Stimulated activated CD8-positive, alpha-beta memory T cell treated with anti-CD3 and anti-CD28 coated beads, Interleukin-4, amount 100 ng/mL, for 1 hour (primary cell): ENCODE results near the gene VGF.
"Not testable (repeated sequence)": the region's sequence is repeated elsewhere in the genome, so short reads cannot be mapped to it uniquely, and the experiment has no call there.

ENCODE experiments used
- DNase-seq, 2 donors: peaks; one replicate each; pipeline ENCODE4 v3.0.0-alpha.2; 2020; ENCODE audit warnings: low read depth in 2 of 2, low spot score in 1 of 2

The VGF gene

DNA sequence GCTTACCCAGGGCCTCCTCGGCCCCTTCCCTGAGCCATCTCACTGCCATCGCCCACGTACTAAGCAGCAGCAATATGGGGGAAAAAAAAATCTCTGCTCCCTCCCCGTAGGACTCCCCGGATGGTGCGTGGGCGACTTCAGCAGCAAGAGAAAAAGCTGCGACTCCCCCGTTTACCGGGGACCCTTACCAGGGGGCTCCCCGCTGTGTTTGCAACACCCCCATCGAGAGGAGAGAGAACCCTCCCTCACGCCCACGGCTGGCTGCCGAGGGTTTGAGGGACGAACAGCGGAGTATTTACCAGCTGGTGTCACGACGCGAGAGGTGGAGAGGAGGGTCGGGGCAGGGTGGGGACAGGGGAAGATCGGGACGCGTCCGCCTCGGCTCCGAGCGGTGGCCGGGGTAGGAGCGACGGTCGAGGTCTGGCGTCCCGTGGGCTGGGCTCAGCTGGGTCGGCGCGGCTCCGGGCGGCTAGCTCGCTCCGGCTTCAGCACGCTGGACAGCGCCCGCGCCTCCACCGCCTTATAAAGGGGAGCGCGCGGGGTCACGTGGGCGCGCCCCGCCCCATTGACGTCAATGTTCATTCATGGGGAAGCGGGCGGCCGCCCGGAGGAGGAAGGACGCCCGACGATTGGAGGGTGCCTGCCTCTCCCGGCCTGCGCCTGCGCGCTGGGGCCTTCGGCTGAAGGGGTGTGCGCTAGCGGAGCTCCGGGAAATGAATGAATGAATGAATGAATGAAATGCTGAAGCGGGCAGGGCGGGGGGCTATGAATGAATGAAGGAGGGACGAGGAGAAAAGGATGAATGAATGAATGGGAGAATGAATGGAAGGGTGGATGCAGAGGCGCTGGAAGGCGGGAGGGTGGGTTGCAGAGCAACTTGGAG is at the start of gene VGF:
TSS of gene VGF (minus strand) at position 495 of the 883 bp plus-strand sequence. CDS start 726 bp downstream, outside the sequence.
- peak; percentile 74 to 82 for DNase-seq

DNA sequence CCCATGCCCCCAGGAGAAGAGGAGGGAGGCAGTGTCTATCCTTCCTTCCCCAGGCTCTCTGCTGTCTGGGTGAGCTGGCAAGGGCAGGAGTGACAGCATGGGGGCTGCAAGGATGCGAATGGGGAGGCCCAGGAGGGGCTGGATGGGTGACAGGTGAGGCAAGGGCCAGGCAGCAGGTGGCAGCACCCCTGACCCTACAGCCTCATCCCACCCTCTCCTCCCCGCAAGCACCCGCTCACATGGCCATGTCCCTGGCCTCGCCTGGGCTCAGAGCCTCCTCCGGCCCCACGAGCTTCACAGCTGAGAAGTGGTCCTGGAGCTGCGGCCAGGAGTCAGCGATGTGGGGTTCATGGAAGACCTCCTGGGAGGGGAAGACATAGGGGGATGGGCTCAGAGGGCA is 46.6 kb upstream of the VGF start:
- no peak for DNase-seq

DNA sequence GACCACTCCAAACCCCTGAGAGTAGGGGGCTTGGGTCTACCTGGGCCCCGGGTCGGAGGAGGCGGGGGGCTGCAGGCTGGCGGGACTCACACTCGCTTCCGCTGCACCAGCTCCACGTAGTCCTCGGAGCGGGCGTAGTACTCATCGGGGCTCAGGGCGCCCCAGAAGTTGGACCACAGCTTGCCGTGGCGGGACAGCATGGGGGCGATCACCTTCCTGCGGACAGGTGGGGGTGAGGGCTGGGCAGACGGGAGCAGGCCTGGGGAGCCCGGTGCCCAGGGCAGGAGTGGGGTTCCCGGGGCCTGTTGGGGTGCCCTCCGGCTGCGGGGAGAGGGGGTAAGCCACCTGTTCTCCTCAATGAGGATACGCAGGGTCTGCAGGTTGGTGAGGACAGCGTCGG is 46.1 kb upstream of the VGF start:
- no peak for DNase-seq

DNA sequence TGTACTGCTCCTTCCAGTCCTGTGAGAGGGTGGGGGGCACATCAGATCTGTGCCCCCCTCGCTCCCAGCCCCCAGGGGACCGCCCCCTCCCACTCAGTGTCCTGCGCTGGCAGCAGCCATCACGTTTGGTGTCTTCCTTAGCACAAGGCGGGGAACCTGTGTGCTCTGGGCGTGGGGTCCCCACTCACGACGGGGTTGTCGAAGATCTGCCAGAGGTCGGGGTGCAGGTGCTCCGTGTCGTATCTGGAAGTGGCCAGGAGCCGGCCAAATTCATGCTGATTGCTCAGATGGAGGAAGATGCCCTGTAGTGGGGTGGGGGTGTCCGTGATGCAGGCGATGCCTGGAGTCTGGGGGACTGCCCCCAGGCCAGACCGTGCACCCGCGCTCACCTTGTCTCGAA is 44.8 kb upstream of the VGF start:
- no peak for DNase-seq

DNA sequence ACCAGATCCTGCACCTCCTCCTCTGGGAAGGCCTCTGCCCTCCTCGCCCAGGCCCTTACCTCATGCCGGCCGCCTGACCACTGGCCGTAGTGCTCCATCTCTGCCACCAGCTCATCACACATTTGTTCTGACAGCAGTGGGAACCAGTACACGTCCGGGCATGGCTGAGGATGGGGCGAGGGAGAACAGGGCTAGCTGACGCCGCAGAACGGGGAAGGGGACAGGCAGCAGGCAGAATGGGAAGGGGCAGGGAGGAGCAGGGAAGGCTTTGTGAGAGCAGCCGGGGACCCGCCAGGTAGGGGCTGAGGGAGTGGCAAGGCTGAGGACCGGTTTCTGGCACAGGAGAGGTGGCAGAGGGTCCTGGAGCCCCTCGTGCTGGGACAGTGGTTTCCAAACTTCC is 43.4 kb upstream of the VGF start:
- DNase-seq = no peak

DNA sequence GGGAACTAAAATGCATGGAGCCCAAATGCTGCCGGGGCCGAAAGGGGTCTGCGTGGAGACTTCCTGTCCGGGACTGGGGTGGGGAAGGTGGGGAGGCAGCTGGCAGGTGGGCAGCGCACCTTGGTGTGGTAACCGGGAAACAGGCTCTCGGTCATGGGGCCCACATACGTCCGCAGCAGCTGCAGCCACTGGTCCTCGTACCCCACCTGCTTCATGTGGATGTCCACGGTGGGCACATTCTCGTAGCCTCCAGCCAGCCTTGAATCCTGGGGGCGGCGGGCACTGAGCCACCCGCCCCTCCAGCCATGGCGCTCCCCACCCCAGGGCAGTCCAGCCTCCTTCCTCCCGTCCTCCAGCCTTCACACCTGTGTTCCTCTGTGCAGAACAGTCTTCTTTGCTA is 42.1 kb upstream of the VGF start:
- no peak for DNase-seq

DNA sequence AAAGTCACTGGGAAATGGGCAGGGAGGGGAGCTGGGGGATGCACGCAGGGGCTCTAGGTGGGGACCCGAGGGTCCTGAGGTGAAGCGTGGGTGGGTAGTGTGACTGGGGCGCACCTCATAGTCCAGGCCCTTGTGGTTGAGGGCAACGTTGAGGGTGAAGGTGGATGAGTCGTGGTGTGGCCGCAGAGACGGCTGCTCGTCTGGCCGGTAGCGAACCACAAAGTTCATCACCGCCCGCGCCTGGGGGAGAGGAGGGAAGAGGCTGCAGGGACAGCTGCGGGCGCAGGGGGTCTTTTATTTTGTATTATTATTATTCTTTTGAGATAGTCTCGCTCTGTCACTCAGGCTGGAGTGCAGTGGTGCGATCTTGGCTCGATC is 41.3 kb upstream of the VGF start:
- no peak for DNase-seq

DNA sequence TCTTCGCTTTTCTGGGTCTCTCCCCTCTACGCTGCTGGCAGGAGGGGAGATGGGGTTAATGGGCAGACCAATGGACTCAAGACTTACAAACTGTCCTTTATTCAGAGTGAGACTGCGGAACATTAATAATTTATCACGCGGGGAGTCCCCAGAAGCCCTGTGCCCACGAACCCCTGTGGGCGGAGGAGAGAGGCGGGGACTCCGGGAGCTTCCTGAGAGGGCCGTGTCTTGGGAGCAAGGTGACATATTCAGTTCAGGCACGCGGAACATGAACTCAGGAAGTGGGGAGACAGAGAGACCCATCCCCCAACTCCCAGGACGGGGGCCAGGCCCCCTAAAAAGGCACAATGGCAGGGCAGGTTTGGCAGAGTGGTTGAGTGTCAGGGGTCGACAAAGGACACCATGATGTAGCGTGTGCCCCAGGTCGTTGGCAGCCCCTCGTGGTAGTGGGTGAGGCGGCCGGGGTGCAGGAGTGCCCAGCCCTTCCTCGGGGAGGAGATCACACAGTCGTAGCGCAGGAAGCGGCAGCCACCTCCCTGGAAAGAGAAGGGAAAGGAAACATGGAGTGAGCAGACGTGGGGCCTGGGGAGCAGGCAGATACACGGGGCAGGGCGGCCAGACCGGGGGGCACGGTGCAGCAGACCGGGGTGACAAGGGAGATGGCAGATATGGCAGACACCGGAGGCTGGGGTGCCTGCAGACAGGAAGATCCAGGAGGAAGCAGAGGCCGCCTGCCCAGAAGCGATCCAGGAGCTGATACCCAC is 40.7 kb upstream of the VGF start:
- DNase-seq = no peak

DNA sequence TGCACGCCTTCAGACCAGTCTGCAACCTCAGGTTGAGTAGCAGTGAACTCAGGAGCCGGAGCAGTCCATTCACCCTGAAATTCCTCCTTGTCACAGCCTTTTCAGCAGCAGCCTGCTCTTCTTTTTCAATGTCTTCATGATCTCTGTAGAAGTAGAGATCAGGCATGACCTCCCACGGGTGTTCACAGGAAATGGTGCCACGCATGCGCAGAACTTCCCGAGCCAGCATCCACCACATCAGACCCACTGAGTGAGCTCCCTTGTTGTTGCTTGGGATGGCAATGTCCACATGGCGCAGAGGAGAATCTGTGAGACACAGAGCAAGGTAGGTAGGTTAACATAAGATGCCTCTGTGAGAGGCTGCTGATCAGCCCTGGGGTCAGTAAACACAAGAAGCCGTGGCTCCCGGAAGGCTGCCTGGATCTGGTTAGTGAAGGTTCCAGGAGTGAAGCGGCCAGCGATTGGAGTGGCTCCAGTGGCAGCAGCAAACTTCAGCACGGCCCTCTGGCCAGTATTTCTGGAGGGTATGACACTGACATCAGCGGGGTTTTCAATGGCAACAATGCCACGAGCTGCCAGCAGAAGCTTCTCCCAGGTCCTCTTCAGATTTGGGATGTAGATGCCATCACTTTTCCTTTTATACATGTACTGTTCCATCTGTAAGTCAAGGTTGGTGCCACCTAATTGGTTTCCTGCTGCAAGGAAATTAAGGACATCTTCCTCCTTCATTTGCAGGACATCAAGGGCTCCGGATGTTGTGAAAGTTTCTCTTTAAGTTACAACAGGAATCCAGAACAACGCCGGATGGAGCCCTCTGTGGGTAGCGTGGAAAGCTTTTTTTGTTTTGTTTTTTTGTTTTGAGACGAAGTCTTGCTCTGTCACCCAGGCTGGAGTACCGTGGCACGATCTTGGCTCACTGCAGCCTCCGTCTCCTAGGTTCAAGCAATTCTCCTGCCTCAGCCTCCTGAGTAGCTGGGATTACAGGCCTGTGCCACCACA is 38.7 kb upstream of the VGF start:
- not testable (repeated sequence) for DNase-seq

DNA sequence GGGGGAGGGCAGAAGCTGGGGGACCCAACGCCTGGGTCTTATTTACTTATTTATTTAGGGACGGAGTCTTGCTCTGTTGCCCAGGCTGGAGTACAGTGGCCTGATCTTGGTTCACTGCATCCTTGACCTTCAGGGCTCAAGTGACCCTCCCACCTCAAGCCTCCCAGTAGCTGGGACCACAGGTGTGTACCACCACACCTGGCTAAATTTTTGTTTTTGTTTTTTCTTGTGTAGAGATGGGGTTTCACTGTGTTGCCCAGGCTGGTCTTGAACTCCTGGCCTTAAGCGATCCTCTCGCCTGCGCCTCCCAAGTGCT is 37.2 kb upstream of the VGF start:
- DNase-seq = no peak

DNA sequence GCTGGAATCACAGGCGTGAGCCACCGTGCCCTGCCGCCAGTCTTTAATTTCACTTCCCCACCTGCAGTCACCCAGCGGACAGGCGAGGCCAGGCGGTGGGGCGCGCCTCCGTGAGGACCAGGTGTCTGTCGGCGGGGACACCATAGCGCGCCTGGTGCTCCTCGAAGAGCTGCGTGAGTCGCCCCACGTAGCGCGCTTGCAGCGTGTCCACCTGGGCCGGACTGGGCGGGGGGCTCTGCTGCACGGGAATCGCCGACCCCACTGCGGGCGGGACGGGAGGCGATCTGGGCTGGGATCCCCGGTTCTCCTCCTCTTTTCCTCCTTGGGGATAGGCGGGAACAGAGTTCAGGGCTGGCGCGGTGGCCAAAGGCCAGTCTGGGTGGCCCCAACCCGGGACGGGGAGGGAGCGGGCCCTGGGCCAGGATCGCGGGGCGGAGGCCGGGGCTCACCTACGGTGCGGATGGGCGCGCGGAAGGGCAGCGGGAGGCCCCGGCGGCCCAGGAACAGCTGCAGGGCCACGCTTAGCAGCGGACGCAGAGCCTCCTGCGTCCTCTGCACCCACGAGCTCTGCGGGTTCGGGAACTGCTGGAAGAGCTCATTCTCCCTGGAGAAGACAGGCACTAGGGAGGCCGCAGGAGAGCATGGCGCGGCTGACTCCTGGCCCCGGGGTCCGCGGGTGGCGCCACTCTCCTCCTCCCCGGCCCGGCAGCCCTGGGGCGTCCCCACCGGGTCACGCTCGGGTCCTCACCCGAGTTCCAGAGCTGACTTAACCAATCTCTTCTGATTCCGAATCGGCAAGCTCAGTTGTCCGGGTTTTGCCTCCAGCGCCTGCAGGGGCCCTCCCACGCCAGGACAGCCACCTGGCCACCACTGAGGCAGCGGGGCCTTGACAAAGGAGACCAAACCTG is 36.6 kb upstream of the VGF start:
- no peak for DNase-seq

DNA sequence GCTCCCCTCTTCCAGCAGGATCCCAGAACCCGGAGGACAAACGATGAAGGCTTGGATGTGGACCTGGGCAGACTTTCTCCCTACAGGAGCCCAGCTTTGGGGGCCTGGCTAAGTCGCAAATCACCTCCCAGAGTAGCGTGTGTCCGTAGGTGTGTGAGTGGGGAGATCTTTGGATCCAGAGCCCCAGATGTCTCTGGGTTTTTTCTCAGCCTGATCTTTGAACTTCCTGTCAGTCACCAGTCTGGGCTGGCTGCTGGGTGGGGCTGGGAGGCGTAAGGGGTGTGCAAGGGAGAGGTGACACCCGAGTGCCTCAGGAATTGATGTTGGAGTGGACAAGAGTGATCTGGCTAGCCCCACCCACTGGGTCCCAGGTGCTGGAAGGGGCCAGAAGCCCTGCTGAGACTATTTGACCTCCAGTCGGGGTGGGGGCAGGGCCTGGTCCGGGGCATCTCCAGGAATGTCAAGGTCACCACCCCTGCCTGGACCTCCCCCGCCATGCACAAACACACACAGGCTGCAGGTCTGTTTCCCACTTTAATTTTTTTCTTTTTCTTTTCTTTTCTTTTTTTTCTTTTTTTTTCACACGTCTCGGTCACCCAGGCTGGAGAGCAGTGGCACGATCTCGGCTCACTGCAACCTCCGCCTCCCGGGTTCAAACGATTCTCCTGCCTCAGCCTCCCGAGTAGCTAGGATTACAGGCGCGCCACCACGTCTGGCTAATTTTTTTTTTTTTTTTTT is 35.7 kb upstream of the VGF start, which contains the start of gene MOGAT3:
TSS of gene MOGAT3 (minus strand) at position 175 of the 738 bp plus-strand sequence. CDS start 182 bp downstream, outside the sequence.
- DNase-seq = no peak

DNA sequence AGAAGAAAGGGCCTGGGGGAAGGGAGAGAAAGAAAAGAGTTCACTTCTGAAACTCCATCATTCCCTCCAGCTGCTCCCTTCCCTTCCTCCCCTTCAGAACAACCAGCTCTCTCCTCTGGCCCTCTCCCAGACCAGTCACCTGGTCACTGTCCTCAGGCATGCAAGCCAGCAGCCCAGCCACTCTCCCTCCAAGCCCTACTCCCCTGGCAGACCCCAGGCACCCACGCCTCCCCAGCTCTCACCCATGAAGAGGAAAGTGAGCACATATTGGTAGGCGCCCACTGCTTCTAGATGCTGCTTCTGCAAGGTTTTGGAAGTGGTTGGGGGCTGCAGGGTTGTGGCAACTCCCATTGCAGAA is 35.1 kb upstream of the VGF start:
- no peak for DNase-seq

DNA sequence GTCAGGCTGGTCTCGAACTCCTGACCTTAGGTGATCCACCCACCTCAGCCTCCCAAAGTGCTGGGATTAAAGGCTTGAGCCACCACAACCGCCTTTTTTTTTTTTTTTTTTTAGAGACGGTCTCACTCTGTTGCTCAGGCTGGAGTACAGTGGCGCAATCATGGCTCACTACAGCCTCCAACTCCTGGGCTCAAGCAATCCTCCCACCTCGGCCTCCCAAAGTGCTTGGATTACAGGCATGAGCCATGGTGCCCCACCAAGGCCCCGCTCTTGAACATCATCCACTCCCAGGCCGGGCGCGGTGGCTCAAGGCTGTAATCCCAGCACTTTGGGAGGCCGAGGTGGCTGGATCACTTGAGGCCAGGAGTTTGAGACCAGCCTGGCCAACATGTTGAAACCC is 34.2 kb upstream of the VGF start:
- DNase-seq = not testable (repeated sequence)

DNA sequence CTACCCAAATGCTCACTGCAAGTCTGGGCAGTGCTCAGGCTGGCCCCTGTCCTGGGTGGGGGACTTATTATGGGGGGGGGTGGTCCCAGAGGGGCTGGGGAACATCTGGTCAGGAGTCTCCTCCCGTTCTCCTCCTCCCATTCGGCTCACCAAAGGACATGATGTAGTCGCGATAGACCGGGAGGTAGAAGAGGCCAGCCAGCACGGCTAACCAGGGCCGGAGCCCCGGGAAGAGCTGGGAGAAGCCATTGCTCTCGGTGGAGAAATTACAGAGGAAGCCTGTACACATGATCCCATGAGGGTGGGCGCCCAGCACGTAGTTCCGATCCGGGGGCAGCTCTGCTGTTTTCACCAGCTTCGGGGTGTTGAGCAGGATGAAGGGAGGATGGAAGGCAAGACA is 33.1 kb upstream of the VGF start:
- DNase-seq = no peak

DNA sequence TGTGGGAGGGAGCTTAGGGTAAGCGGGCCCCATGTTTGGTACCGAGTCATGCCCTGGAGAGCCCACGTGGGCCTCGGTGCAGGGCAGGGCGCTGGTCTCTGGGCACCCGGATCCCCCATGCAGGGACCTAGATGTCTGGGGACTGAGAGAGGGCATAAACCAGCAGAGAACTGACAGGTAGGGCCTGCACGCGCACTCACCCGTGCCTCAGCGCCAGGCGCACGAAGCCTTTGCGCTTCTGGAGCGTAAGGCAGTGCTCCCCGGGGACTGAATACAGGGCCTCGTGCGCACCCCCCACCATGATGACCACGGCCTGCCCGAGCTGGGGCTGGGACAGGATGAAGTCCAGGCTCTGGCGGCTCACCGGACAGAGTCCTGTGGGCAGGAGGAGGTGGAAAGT is 32.6 kb upstream of the VGF start:
- no peak for DNase-seq

DNA sequence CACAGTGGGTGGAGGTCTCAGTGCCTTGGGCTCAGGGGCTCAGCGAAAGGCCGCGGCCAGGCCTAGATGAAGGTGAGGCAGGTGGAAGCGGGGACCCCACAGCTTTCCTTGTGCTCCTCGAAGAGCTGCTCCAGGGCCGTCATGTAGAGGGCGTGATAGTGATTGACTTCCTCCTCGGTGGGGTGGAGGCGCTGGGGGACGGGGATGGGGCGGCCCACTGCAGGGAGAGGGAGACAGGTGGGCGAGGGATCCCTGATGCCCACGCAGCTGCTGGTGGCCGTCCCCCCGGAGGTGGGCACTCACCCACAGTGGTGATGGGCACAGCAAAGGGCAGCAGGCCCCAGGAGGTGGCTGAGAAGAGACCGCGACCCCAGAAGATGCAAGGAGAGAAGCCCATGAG is 30.5 kb upstream of the VGF start:
- no peak for DNase-seq

DNA sequence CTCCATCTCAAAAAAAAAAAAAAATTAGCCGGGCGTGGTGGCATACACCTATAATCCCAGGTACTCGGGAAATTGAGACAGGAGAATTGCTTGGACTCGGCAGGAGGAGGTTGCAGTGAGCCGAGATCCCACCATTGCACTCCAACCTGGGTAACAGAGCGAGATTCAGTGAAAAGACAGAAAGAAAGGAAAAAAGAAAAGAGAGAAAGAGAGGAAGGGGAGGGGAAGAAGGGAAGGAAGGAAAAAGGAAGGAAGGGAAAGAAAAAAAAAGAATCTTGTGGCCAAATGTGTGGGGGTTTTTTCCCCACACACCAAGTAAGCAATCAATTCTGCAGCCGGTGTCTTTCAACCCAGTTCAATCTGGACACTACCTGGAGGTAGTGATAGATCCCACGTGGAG is 23.7 kb upstream of the VGF start:
- DNase-seq = no peak

DNA sequence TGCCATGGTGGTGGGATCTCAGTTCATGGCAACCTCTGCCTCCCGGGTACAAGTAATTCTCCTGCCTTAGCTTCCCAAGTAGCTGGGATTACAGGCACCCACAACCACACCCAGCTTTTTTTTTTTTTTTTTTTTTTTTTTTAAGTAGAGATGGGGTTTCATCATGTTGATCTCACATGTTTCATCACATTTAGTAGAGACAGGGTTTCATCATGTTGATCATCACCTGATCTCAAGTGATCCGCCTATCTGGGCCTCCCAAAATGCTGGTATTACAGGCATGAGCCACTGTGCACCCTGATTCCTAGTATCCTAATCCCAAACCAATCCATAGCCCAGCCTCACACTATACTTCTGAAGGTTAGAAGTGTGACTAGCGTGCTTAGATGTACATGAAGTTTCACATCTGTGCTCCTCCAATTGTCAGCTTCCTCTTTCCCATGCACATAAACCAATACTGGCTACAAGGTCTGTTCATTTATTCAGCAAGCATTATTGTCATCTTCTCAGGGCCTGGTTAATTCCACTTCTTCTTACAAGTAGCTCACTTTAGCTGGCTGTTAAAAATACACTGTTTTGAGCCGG is 21.6 kb upstream of the VGF start:
- no peak for DNase-seq
